Measurements from ENCODE around the gene ADD2.
"Not testable (repeated sequence)": the region's sequence is repeated elsewhere in the genome, so short reads cannot be mapped to it uniquely, and the experiment has no call there.

ADD2 gene

DNA sequence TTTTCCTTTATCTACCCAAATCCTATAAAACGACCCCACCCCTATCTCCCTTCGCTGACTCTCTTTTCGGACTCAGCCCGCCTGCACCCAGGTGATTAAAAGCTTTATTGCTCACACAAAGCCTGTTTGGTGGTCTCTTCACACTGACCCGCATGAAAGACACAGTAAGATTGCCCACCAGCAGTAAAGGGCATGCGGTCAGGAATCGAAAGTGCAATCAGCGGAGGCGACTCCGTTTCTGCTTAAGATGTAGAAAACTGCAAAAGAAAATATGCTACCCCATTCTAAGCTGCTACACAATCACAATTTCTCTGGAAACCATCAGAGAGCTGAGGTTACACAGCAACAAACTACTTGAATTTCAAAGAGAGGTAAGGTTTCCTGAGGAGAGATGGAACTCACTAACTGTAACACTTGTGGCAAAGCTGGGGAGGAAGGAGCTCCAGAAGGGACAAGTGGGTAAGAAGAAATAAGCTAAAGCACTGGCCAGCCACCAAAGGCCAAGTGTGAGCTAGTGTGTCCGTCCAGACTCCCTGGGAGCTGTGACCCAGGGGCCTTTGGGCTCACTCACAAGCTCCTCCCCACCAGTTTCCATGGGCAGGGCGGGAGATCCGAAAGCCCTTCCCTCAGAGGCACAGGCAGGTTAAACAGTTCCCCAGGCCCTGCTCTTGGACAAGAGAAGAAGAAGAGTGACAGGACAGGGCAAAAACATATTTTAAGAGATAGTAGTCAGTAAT, 141.6 kb downstream of the ADD2 start:
- DNase-seq = no peak

DNA sequence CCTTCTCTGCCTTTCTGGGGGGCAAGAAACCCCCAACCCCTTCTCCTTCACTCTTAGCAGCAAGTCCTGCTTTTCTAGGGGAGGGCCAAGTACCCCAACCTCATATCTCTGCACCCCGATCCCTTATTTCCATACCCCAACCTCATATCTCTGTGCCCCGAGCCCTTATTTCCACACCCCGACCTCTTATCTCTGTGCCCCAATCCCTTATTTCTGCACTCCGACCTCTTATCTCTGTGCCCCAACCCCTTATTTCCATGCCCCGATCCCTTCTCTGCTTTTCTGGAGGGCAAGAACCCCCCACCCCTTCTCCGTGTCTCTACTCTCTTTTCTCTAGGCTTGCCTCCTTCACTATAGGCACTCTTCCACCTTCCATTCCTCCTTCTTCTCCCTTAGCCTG, 146.5 kb downstream of the ADD2 start:
- DNase-seq = not testable (repeated sequence)

DNA sequence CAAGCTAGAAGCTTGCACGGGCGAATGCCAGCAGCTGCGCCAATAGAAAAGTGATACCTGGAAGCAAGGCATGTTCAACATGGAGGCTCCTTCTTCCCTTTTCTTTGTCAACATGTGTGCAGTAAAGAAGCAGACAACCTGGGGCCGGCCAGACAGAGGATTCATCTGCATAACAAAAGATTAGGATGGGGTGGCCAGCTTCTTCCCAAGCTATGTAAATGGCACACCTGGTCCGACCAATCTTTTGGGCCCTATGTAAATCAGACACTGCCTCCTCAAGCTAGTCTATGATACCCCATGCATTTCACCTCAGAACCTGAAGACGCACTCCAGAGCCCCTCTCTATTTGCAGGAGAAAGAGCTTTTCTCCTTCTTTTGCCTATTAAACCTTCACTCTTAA, 148.0 kb downstream of the ADD2 start:
- no peak for DNase-seq

DNA sequence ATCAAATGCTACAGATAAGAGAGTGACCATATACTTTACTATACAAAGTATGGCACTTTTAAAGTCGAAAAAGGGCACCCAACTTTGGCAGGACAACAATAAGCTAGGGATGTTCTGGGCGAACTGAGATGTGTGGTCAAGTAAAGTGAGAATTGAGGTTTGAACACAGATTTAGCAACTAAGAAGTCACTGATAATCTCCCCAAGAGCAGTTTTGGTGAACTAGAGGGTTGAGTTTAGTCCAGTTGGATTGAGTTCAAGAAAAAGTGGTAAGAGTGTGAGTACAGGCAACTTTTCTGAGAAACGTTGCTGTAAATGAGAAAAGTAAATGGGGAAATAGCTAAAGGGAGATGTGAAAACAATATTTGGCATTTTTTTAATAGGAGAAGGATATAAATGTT, 148.8 kb downstream of the ADD2 start:
- no peak for DNase-seq

DNA sequence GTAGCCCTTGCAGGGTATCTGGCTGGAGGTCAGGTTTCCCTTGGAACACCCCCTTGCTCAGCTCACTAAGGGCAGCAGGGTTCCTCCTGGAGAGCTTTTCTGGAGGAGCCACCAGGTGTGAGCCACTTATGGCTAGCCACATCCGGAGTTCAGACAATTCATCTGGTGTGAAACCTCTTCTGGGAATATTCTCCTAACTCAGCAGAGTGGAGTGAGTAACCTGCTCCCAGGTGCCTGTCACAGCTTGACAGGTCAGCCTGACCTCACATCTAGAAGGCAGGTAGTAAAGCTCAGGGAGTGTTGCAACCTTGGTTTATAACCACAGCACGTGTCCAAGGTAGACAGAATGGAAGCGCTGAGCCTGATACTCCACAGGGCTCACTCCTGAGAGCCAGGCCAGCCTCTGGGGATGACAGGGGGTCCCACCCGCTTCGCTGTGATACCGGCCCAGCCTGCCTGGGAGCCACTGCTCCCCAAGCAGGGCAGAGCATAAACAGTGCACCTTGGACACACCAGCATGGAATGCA, 151.8 kb downstream of the ADD2 start:
- no peak for DNase-seq

DNA sequence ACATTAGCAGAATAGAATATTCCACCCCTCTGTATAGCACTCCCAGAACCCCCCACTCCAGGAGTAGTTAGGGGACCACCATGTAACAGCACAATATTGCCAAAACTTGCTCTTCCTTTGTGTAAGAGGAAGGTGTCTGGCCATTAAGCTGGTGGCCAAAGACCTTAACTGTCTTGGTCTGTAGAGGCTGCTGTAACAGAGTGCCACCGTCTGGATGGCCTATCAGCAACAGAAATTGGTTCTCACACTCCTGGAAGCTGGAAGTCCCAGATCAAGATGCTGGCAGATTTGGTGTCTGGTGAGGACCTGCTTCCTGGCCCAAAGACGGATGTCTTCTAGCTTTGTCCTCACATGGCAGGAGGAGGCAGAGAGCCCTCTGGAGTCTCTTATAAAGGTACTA, 152.8 kb downstream of the ADD2 start:
- no peak for DNase-seq

DNA sequence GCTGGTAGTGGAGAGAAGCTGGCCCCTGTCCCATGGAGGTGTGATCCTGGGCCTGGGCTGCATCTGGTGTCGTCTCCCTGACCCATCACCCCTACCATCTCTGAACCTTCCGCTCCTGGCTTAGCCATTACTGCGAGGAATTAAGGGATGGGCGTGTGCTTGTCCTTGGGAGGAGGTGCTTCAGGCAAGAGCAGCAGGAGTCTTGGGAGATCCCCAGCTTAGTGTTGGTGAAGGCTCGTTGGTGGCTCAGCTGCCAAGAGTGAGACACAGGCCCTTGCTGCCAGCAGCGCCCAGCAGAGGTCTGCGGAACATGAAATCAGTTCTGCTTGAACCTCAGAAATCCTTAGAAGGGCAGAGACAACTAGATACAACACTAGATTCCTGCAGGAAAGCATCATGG, 154.5 kb downstream of the ADD2 start:
- no peak for DNase-seq

DNA sequence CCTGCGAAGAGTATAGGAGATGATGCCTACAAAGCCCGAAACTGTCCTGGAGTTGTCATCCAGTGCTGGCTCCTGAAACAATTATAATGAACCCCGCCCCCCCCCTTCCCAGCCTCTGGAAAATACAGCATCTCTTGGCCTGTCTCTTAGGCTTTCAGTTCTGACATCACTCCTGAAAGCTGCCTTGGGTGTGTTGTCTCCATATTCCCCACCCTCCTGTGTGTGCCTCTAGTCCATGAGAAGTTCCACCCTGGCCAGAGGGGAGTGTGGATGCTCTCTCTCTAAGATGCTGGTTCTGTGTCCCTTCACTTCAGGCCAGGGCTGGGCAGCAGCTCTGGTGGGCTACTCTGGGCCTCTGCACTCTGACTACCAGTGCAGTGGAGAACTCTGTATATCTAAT, 155.4 kb downstream of the ADD2 start:
- DNase-seq = no peak

DNA sequence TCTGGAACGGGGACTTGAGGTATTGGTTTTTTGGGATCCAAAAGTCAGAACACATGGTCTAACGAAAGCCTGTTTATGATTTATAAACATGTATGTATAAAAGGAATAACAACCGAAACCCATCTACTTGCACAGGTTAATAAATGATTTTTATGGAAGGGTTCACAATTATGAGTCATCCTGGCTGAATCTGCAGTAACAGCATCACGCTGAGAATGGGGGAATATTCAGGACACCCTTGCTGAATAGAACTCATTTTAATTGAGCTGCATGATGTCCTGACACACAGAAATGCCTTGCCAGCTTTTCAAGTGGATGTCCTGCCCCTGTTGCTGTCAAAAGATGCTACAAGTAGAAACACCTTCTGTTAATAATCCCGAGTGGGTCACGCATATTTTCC, 159.6 kb downstream of the ADD2 start:
- no peak for DNase-seq

DNA sequence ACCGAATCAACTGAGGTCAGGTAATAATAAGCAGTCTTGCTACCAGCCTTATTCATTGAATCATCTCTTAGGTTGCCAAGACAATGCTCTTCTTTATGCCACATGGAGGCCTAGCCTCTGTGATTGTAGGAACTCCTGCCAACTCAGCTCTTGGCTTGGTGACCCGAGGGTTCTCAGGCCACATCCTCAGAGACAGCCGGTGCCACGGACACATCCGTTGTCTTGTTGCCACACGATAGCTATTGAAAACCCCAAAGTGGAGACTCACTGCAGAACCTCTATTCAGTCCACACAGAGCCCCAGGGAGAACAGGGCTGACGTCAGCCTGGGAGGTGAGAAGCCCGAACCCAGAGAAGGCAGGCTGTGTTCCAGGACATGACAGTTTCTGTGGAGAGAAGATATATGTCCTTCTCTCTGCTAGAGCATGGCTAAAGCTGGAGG, 160.9 kb downstream of the ADD2 start:
- no peak for DNase-seq
